ENCODE data around the gene NR5A2.

The NR5A2 gene

DNA sequence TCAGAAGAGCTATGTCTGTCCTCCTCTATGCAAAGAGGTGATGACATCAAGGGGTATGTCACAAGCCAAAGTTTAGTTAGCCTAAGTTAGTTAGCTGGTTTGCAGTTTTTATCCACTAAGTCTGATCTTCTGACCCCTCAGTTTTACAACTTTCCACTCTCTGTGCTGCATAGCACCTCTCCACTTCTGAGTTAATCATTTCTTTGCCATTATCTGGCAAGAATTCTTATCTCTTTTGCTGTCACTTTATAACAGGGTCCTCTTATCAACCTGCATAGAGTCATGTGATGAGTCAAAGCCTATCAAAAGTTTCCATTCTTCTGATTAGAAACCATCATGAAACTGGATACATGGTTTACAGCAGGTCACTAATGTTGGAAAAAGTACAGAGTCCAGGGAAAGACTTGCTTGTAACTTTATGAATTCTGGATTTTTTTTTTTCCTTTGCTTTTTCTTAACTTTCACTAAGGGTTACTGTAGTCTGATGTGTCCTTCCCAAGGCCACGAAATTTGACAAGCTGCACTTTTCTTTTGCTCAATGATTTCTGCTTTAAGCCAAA, at the start of gene NR5A2:
TSS of gene NR5A2 (plus strand) at position 447 of the 560 bp plus-strand sequence. CDS start 138 bp downstream, outside the sequence.
- in situ Hi-C loops (cut with MboI; ENCODE audit: low sequenced_read_pairs) = no loop called here

- in situ Hi-C loops (cut with MboI; ENCODE audit: low sequenced_read_pairs) = no loop called here
Observed at GRCh38 chr1:199978408-199978940, 49.0 kb upstream of the NR5A2 start.

DNA sequence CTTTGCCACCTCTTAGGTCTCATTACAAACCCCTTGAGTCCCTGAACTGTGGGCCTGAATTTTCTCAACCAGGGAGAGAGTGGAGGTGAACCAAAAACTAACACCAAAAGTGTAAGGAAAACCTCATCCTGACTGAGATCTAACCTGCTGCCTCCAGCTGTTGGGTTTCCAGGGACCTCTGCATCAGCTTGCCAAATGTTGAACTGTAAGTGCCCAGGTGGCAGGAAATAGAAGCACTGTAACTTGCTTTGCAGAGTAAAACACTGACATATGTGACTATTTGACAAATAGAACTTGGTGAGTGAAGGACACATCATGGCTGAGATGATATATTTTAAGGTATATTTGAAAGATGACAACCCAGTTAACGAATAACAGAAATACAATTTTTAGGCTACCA, 48.4 kb upstream of the NR5A2 start:
- in situ Hi-C loops (cut with MboI; ENCODE audit: low sequenced_read_pairs) = no loop called here

GRCh38 chr1:199981584-199981983, 45.9 kb upstream of the NR5A2 start:
- in situ Hi-C loops (cut with MboI; ENCODE audit: low sequenced_read_pairs) = no loop called here

- in situ Hi-C loops (cut with MboI; ENCODE audit: low sequenced_read_pairs) = no loop called here
Observed at GRCh38 chr1:199982606-199983005, 44.9 kb upstream of the NR5A2 start.

- in situ Hi-C loops (cut with MboI; ENCODE audit: low sequenced_read_pairs) = no loop called here
Observed at GRCh38 chr1:199983531-199983930, 44.0 kb upstream of the NR5A2 start.

- in situ Hi-C loops (cut with MboI; ENCODE audit: low sequenced_read_pairs) = no loop called here
Observed at GRCh38 chr1:199995096-199995685, 32.3 kb upstream of the NR5A2 start.

GRCh38 chr1:200005165-200005564, 22.3 kb upstream of the NR5A2 start:
- in situ Hi-C loops (cut with MboI; ENCODE audit: low sequenced_read_pairs) = no loop called here

DNA sequence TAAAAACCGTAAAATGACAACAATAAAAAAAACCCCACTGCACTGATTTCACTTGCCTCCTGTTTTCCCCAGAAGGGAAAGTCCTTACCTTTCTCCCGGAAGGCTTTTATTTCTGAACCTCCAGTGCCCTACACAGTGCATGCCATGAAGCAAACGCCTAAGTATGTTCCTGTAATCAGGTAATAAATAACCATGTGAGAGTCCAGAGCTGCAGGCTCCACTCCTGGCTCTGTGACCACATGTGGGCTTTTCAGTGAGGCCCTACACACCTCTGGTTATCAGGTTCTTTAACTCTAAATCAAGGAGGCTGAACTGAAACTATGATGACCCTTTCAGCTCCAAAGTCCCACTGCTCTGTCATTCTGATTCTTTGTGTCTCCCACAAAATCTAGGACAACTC, 20.8 kb upstream of the NR5A2 start:
- in situ Hi-C loops (cut with MboI; ENCODE audit: low sequenced_read_pairs) = no loop called here

GRCh38 chr1:200015811-200016210, 11.7 kb upstream of the NR5A2 start:
- in situ Hi-C loops (cut with MboI; ENCODE audit: low sequenced_read_pairs) = no loop called here

DNA sequence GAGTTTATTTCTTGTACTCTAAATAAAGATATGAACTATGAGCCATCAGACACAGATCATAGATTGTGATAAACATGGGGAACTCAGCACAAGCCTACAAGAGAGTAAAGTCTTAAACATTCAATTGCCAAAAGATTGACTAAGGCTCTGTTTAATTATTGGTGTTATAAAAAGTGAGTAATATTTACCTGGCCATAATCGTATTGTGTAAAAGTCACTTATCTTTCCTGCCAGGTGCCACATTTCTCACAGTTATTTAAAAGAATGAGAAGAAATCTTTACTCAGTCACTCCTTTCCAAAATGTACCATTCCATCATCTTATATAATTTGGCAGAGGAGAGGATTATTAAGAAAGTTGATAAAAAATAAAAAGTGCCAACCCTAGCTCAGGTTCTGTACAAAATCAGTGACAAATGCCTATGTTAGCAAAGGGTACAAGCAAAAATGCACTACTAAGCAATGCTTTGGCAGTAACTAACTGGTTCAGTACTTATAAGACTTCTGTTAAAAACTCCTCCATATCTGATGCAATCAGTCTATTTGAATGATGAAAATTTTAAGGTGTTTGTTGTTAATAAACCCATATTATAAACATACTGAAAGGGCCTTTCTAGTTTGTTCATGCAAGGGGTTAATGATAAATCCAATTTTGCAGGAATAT, 5.8 kb upstream of the NR5A2 start:
- in situ Hi-C loops (cut with MboI; ENCODE audit: low sequenced_read_pairs) = no loop called here

GRCh38 chr1:200022239-200022804, 5.2 kb upstream of the NR5A2 start:
- in situ Hi-C loops (cut with MboI; ENCODE audit: low sequenced_read_pairs) = no loop called here

DNA sequence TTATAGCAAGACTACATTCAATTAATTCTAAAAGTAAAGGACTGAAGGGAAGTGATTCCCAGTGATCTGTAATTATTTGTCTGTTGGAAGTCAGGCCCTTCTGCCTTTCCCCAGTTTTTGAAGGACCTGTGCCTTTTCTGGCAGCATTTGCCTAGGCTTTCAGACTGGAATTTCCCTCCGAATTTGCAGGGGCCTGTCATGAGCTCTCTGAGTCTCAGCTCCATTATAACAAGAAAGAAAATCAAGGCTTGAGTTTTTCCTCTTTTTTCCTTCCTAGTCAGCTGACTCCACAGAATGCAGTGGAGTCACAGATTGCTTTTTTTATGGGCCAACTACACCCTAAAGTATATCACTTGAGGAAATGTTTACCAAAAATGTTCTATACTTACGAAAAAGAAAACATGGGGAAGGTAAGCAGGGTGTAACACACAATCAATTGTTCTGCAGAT, 1.1 kb downstream of the NR5A2 start:
- in situ Hi-C loops (cut with MboI; ENCODE audit: low sequenced_read_pairs) = no loop called here

DNA sequence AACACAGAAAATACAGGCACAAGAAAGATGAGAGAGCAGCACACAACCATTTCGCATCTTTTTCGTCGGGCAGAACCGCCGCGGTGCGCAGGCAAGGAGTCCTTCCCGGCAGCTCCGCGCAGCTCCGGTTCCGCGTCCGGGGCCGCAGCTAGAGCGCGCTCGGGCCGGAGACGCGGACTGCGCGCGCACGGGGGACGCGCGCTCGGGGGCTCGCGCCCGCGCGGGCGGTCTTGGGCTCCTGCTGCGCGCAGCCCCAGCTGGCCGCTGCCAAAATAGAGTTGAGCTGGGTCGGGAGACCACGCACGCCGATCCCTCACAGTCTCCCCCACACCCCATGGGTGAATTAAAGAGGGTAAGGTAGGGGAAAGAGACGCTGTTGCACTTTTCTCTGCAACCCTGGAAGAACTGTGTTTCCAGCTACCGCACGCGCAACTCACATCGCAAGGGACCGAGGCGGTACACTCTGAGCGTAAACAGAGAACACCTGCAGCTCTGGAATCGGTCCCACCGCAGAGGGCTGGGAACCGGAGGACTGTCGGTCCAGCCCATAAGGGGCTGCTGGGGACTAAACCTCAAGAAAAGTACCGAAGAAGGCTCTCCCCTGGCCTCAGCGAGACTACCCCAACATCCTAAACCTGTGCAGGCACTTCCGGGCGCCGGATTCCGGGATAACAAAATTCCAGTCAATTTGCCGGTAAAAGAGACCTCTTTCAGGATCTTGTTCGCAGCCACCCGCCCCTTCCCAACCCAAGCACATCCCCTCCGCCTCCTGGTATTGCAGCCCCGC, 1.7 kb downstream of the NR5A2 start:
- in situ Hi-C loops (cut with MboI; ENCODE audit: low sequenced_read_pairs) = no loop called here

- in situ Hi-C loops (cut with MboI; ENCODE audit: low sequenced_read_pairs) = no loop called here
Observed at GRCh38 chr1:200029822-200030152, 2.3 kb downstream of the NR5A2 start.

GRCh38 chr1:200030791-200031190, 3.3 kb downstream of the NR5A2 start:
- in situ Hi-C loops (cut with MboI; ENCODE audit: low sequenced_read_pairs) = no loop called here

GRCh38 chr1:200033511-200034261, 6.2 kb downstream of the NR5A2 start:
- in situ Hi-C loops (cut with MboI; ENCODE audit: low sequenced_read_pairs) = no loop called here

- in situ Hi-C loops (cut with MboI; ENCODE audit: low sequenced_read_pairs) = no loop called here
Observed at GRCh38 chr1:200034262-200034557, 6.7 kb downstream of the NR5A2 start.

DNA sequence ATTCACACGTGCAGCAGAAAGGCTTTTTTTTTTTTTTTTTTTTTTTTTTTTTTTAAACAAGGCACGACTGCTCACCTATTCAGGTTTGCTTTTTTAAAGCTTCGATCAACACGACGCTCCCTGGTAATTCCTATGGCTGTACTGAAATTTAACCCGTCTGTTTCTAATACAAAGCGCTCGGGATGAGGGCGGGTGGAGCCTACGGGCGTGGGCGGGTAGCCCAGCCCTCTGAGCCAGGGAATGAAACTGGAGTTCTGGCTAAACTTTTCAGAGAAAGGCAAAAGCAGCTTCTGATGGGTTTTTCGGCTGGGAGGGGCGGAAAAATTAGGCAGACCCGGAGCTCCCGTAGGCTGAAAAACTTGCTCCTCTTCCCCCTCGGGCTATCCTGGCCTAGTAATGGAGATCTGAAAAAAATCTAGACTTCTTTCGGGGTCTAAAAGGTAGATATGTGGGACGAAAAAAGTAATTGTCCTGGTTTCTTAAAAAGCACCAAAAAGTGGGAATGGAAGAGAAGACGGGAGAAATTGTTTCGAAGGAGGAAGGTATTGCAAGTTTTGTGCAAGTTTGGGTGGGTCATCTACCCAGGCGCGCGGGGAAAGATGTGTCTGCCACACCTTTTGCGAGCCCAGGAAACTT, 7.4 kb downstream of the NR5A2 start:
- in situ Hi-C loops (cut with MboI; ENCODE audit: low sequenced_read_pairs) = no loop called here

DNA sequence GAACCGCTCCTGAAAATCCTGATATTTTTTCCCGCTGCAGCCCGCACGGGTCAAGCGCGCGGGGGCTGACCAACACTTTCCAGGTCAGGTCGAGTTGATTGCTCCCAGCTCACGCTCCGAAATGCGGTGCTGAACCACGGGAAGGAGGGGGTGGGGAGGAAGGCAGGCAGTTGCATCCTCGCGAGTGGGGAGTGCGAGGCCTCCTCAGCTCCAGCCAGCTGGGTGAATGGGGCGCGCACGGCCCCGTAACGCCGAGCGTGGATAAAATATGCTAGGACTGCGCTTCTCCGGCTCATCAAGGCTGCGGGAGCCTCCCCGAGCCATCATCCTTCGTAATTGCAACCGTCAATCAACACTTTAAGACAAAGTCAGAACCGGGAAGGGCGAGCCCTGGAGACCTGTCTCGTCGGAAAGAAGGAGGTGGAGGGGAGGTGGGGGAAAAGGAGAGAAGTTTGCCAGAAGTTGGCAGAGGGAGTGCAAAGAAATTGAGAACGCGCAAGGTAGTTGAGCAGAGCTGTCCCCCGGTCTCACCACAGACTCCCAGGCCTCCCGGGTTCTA, 8.0 kb downstream of the NR5A2 start:
- in situ Hi-C loops (cut with MboI; ENCODE audit: low sequenced_read_pairs) = no loop called here

All from HL-60/S4 (cell line).